Sciatic nerve (tissue), 2 donors: ENCODE measurements around the gene CCT8. TPM values are rescaled to one million over a fixed set of nuclear protein-coding genes. Genes with fewer than 3 reads are reported as not detected.
"Not testable (repeated sequence)": the region's sequence is repeated elsewhere in the genome, so short reads cannot be mapped to it uniquely, and the experiment has no call there.

Source experiments
- ATAC-seq: fragments of 200-7000 bp; cut with Tn5 transposase; one replicate; pipeline ENCODE4 v1.9.1; 2020; ENCODE audit warnings: mild to moderate bottlenecking, moderate library complexity
- DNase-seq: peaks from one replicate; pipeline ENCODE4 v3.0.0-alpha.2; 2020; ENCODE audit warnings: low spot score
- intact Hi-C: fragments of 100-400 bp; cut with DNase I; formaldehyde crosslinking; loops from one replicate; pipeline ENCODE4 v1.14.2; 2022
- total RNA-seq: library from RNA; stranded (reverse); fragmentation: NEBNext Ultra II Directional; extraction: Animal tissue kit (Norgen Biotek cat#: 25700); gene quantifications from one replicate; pipeline ENCODE4 v1.2.1, GENCODE V29; 2021
- donor health status: DM: no; HTN: no; CAD: no.
- donor health status: DM: no; HTN: no; CAD: no.

Gene CCT8
- total RNA-seq, 1 donor from 2014 or later: 73.8 TPM

DNA sequence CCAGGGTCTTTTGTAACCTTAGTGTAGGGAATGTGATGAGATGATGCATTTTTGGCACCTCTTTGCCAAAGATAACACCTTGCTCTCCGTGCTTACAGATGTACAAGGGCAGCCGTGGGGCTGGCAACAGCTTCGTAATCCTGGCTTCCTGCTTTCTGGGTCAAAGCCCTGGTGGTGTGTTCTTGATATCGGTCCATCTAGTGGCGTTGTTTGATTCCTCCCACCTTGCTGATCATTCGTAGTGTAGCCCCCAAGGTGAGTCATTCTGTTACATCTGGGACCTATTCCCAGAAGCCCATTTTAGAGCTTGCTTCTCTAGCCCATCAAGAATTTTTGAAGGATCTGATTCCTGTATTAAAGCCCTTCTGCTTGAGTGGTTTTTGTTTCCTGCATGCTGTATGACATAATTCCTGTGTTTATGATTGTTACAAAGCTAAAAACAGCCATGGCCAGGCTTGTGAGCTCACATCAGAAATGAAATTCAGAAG lies 7.0 kb upstream of the CCT8 start:
- intact Hi-C loops: no loop called here
- ATAC-seq (peak; percentile 37), DNase-seq (no peak)

DNA sequence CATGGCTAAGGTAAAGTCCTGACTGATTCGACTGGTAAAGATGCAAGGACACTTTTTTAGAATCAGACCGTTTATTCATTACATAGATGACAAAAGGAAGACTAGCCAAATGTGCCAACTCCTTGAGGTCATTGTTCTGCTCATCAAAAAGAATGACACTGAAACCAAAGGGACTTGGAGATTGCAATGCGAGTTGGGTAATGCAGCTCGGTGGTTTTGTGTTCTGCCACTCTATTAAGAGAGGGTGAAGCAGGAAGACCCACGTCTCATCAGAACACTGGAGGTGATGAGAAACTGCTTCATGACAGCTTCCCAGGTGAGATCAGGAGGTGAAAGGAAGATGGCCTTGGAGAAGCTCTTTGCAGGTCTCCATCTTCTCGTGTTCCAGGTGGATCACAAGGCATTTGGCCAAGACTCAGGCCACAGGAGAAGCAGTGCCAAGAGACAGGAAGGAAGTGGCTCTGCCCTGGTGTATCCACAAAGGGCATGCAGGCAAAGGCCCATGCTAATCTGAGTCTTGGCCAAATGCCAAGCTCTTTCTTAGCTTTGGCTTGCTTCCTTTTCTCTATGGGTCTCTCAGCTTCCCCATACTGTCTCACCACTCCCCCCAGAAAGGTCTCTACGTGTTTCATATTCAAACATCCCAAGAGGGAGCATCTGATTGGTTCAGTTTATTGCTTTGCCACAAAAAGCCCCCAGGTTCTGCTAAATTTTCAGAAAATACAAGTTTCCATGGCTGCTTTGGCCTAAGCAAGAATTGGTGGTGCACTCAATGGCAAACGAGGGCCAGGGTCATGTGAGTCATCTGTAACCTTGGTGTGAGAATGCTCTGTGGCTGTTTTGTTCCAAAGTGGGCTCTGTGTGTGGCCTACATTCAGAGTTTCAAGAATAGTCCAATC lies 5.7 kb upstream of the CCT8 start:
- ATAC-seq (peak; percentile 65), DNase-seq (no peak)
- intact Hi-C loops: loop anchor here (10.0 kb wide), 1 partner anchor 54 kb away; the partner anchor contains the start of gene USP16

- DNase-seq (no peak), ATAC-seq (no peak)
- intact Hi-C loops: loop anchor here (10.0 kb wide), 1 partner anchor 53 kb away; the partner anchor contains the start of gene USP16
Observed at GRCh38 chr21:29077651-29078090, 4.2 kb upstream of the CCT8 start.

DNA sequence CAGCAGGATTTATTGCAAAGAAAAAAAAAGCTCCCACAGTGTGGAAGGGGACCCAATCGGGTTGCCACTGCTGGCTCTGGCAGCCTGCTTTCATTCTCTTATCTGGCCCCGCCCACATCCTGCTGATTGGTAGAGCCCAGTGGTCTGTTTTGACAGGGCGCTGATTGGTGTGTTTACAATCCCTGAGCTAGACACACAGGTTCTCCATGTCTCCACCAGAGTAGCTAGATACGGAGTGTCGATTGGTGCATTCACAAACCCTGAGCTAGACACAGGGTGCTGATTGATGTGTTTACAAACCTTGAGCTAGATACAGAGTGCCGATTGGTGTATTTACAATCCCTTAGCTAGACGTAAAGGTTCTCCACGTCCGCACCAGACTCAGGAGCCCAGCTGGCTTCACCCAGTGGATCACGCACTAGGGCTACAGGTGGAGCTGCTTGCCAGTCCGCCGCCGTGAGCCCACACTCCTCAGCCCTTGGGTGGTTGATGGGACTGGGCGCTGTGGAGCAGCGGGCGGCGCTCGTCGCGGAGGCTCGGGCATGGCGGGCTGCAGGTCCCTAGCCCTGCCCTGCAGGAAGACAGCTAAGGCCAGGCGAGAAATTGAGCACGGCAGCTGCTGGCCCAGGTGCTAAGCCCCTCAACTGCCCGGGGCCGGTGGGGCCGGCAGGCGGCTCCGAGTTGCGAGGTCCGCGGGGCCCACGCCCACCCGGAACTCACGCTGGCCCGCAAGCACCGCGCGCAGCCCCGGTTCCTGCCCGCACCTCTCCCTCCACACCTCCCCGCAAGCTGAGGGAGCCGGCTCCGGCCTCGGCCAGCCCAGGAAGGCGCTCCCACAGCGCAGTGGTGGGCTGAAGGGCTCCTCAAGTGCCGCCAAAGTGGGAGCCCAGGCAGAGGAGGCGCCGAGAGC lies 3.5 kb upstream of the CCT8 start:
- DNase-seq: peak; percentile 83
- intact Hi-C loops: loop anchor here (10.0 kb wide), 1 partner anchor 52 kb away; the partner anchor contains the start of gene USP16
- not testable (repeated sequence) for ATAC-seq

DNA sequence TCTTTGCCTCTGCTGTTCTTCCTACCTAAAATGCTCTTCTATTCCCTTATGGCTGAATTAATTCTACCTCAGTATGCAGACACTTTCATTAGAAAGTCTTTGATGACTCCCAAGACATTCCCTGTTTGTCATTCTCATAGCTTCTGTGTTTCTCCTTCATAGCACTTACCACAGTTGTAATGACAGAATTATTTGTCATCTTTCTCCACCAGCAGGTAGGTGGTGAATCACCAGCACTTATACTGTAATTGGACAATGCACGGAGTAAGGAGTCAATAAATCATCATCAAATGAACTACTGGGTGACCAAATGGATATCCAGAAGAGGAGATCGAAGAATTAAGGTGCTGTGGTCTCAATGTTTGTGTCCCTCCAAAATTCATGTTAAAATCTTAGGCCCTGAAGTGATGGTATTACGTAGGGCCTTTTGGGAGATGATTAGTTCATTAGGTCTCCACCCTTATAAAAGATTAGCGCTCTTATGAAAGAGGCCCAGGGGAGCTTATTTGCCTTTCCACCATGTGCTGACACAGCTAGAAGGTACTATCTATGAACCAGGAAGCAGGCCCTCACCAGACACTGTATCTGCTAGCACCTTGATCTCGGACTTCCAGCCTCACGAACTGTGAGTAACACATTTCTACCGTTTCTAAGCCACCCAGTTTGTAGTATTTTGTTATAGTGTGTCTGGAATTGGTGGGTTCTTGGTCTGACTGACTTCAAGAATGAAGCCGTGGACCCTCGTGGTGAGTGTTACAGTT lies 2.4 kb upstream of the CCT8 start:
- intact Hi-C loops: loop anchor here (10.0 kb wide), 1 partner anchor 51 kb away; the partner anchor contains the start of gene USP16
- no peak for ATAC-seq
- DNase-seq: no peak

DNA sequence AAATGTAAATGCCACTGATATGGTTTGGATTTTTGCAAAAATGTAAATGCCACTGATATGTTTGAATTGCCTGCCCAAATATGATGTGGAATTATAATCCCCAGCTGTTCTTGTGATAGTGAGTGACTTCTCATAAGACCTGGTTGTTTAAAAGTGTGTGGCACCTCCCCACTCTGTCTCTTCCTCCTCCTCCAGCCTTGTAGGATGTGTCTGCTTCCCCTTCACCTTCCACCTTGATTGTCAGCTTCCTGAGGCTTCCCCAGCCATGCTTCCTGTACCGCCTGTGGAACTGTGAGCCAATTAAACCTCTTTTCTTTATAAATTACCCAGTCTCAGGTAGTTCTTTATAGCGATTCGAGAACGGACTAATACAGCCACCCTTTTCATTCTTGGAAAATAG lies 1.3 kb upstream of the CCT8 start:
- intact Hi-C loops: loop anchor here (10.0 kb wide), 1 partner anchor 50 kb away; the partner anchor contains the start of gene USP16
- ATAC-seq: no peak

DNA sequence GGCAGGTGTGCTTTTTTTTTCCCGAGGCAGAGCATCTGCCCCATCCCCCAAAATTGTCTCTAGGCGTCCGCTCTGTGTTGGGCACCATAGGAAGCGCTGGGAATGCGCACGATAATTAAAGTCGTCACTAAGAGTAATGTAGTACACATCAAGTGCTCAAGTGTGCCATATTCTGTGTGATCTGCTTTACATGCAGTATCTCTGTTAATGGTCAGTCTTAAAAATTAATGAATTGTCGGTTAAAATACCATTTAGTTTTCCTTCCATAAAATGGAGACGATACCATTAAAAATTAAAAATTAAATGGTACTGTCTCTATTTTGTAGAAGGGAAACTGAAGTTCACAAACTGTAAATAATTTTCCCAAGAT lies 544 bp upstream of the CCT8 start:
- peak; percentile 52 for ATAC-seq
- DNase-seq: no peak
- intact Hi-C loops: loop anchor here (10.0 kb wide), 1 partner anchor 49 kb away; the partner anchor contains the start of gene USP16

More for the DNA sequence above, 1.3 kb upstream of the CCT8 start:
- no peak for DNase-seq

DNA sequence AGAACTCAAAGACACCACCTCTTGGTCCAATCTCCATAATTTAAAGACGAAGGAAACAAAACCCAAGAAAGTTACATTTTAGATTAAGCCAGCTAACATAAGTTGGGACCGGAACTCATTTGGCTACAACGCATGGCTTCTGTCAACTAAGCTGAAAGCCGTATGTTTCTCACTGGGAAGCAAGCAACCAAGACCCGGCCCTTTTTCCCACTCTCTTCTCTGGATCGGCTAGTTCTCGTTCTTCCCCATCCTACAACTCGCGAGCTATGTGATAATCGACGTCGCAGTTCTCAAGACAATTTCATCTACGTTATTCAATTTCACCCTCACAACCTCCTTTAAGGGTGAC lies 601 bp downstream of the CCT8 start:
- ATAC-seq (no peak), DNase-seq (no peak)
- intact Hi-C loops: loop anchor here (10.0 kb wide), 1 partner anchor 48 kb away; the partner anchor contains the start of gene USP16

DNA sequence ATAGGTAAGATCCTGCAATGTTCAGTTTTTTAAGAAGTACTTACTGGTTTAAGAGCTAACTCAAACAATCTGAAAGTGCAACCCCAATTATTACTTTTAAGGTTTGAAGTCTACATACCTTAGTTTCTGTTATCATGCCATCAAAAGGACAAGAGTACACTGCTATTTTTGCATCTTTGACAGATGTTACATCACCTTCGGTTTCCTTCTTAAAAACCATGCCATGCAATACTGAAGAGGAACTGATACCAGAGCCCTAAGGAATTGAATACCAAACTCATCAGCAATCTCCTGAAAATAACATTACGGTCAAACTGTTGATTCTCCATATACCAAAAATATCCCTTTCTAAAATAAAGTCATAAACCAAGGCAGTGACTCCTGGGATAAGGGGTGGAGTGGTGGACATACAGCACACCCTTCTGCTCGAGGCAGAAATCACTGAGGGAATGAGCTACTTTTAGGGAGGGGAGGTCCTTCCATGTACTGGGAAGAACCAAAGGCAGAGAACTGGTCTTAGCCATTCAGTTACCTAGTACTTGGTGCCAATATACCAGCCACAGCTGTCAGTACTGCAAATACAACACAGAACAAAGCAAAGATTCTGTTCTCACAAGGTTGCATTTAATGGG lies 8.5 kb downstream of the CCT8 start:
- intact Hi-C loops: no loop called here
- DNase-seq (no peak), ATAC-seq (no peak)

- intact Hi-C loops: no loop called here
- DNase-seq: no peak
- no peak for ATAC-seq
Observed at GRCh38 chr21:29056538-29057050, 16.9 kb downstream of the CCT8 start.

- no peak for ATAC-seq
- intact Hi-C loops: no loop called here
- DNase-seq: no peak
Observed at GRCh38 chr21:29056005-29056404, 17.4 kb downstream of the CCT8 start.

- no peak for ATAC-seq
- no peak for DNase-seq
- intact Hi-C loops: no loop called here
Observed at GRCh38 chr21:29055080-29055479, 18.4 kb downstream of the CCT8 start.

- ATAC-seq (no peak), DNase-seq (no peak)
- intact Hi-C loops: no loop called here
Observed at GRCh38 chr21:29053656-29054055, 19.8 kb downstream of the CCT8 start.

GRCh38 chr21:29053011-29053553 lies 20.4 kb downstream of the CCT8 start:
- intact Hi-C loops: no loop called here
- ATAC-seq (no peak), DNase-seq (no peak)

DNA sequence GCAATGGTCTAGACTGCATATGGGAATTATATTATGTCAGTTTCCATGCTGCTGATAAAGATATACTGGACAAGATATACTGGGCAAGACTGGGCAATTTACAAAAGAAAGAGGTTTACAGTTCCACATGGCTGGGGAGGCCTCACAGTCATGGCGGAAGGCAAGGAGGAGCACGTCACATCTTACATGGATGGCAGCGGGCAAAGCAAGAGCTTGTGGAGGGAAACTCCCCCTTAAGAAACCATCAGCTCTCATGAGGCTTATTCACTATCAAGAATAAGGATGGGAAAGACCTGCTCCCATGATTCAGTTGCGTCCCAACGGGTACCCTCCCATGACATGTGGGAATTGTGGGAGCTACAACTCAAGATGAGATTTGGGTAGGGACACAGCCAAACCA lies 21.2 kb downstream of the CCT8 start:
- DNase-seq (no peak), ATAC-seq (no peak)
- intact Hi-C loops: no loop called here

GRCh38 chr21:29034678-29035077 lies 38.8 kb downstream of the CCT8 start:
- DNase-seq: no peak
- intact Hi-C loops: no loop called here

GRCh38 chr21:29033871-29034270 lies 39.6 kb downstream of the CCT8 start:
- no peak for DNase-seq
- intact Hi-C loops: no loop called here
- peak; percentile 49 for ATAC-seq

More at GRCh38 chr21:29034678-29035077, 38.8 kb downstream of the CCT8 start:
- ATAC-seq: no peak

- ATAC-seq: no peak
- DNase-seq: no peak
- intact Hi-C loops: no loop called here
Observed at GRCh38 chr21:29033301-29033700, 40.1 kb downstream of the CCT8 start.
